HG03469 (cell line): ENCODE measurements around the gene FBXO5.
"Not testable (repeated sequence)": the region's sequence is repeated elsewhere in the genome, so short reads cannot be mapped to it uniquely, and the experiment has no call there.

Source experiments
- ATAC-seq: cut with Tn5 transposase; IDR thresholded peaks from one replicate; pipeline ENCODE4 v1.9.1; 2021; ENCODE audit warnings: mild to moderate bottlenecking, moderate library complexity, moderate number of reproducible peaks; ENCODE audit not compliant: unreplicated experiment

The FBXO5 gene

DNA sequence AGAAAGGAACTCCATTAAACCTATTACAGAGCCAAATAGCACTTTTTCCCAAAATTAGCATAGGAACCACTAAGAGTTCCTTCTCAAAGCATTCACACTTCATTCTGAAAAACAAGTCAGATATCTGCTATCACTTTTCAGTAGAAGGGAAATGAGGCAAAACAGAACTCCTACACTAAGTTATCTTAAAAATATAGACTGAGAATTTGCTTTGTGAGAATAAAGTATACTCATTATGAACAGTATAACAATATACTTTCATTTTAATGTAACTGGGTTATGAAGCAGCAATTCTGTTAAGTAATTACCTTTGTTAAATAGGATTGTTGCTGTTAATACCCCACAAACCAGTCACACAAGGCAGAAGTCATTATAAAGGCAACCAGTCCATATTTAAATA is 11.0 kb upstream of the FBXO5 start:
- no peak for ATAC-seq

DNA sequence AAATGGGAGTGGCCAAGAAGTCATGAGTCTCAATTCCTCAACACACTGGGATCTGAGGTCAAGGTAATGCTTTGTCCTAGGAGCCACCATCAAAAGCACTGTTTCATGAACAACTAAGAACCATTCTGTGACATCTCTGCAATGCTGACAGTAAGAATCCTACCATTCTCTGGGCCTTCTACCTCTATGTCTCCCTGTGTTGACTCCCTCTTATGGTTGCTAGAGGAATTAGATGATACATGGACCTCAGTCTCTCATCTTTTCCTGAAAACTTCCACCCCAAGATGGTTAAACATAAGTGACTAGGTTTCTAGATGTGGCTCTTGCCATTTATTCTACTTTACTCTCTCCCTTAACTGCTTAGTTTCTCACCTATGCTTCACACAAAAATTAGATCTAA is 10.6 kb upstream of the FBXO5 start:
- ATAC-seq = no peak

DNA sequence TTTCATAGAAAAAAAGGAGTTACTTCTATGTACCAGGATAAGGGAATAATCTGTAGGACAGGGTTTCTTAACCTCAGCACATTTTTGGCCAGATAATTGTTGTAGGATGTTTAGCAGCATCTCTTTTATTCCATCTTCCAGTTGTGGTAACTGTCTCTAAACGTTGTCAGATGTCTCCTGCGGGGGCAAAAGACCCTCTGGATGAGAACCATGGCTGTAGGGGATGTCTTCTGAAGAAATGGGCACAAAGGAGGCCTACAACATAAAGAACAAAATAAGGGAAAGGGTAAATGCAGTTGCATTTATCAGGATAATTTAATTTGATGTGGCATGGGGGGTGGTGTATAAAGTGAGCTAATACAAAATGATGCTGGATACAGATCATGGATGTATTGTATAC is 4.1 kb upstream of the FBXO5 start:
- ATAC-seq = no peak

DNA sequence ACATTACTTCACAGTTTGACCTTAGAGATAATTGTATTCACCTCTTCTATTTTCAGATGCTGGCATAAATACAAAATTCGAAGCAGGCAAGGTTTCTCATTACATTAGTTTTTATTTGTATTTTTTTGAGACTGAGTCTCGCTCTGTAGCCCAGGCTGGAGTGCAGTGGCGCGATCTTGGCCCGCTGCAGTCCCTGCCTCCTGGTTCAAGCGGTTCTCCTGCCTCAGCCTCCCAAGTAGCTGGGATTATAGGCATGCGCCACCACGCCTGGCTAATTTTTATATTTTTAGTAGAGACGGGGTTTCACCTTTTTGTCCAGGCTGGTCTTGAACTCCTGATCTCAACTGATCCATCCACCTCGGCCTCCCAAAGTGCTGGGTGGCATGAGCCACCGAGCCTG is 2.5 kb upstream of the FBXO5 start:
- not testable (repeated sequence) for ATAC-seq

DNA sequence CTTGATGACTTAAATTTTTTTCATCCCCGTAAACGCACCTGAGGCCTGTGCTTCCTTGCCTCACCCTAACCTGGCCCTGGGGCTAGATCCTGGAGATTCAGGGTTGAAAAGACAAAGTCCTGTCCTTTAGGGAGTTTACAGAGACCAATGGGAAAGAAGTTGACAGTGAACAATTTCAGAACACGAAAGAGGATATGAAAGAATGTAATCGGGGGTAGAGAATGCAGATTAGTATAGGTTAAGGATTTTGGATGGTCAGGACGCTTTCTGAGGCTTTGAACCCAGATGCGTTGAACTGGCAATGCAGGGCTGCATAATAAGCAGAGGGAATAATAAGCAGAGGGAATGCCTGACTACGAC is 1.7 kb upstream of the FBXO5 start:
- ATAC-seq = peak; percentile 20

DNA sequence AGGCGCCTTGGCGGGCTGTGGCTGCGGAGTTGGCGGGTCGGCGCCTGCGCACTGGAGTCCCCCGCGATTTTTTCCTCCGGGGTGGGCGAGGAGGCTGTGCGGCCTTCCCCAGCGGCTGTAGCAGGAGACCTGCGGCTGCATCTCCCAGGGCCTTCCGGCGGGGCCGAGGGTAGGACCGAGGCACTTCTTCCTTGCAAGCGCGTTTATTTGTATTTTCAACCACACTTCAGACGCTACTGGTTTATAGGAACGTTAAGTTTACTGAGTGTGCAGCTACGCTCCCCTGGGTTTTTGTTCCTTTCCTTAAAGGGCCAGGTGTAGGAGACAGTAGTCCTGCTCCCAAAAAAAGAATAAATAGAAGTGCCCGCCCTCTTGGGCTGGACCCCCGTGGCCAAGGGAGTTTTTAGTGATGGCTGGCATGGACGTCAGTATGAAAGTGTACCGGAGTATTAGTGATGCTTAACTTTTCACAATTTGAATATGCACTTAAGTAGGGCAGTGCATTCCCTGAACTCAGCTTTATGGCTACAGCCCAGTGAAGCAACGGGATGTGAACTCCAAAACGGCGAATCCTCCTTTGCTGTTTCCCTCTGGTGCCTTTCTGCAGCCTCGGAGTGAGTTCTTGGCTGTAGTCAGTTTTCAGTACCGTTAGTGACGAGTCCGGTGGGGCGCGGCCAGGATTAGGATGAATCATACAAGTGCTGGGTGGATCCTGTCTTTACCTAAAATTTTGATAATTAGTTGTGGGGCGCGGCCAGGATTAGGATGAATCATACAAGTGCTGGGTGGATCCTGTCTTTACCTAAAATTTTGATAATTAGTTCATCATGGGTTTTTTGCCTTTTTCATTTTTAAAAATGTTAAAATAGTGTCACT is 1.0 kb upstream of the FBXO5 start:
- ATAC-seq = peak; percentile 10

DNA sequence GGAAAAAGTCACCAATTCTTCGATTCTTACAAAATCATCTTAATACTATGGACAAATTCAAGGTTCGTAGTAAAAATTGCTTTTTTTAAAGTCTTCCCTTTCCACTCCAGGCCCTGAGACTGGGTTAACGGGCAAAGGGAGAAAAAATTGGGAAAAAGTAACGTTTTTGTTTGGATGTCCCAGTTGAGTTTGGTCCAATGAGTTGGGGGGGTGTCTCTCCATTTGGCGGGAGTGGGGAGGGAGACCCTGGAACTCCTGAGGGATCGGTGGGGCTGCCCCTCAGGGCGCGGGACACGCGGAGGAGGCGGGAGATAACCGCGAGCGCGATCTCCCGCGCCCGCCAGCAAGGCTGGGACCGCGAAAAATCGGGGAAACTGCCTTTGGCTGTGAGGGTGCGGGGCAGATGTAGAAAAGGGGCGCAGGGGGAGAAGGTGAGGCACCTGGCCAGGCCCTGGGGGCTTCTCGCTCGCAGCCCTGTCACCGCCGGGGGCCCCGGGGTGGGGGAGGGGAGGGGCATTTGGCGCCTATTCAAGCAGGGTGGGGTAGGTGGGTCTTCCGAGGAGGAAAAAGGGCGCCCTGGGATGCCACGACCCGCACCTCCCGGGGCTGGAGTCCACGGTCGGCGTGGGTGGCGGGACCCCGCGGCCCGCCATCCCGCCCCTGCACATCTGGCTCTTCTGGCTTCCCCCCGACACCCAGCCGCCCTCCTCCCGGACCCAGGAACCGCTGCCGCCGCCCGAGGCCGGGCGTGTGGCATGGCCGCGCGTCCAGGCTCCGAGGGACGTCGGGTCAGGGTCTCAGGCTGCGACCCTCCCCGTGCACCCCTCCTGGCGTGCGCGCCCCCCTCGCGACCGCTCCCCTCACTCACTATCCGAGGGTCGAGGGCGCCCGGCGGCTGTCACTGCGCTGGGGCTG is 595 bp downstream of the FBXO5 start:
- no peak for ATAC-seq

DNA sequence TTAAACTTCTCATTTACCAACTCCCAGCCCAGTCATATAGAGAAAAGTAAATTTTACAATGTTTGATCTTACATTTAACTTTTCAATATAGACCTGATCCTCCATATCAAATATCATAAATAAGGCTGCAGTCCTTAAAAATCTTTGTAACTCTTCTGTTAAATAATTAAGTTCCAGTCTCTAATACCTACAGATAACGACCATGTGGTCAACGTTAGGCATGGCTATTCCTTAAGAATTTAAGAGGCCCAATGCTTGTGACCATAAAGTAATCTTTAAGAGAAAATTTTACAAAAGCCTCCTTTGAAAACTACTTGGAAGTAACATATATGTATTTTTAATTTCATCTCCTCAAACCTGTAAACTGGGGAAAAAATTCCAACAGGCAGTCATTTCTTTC is 1.6 kb downstream of the FBXO5 start:
- no peak for ATAC-seq

DNA sequence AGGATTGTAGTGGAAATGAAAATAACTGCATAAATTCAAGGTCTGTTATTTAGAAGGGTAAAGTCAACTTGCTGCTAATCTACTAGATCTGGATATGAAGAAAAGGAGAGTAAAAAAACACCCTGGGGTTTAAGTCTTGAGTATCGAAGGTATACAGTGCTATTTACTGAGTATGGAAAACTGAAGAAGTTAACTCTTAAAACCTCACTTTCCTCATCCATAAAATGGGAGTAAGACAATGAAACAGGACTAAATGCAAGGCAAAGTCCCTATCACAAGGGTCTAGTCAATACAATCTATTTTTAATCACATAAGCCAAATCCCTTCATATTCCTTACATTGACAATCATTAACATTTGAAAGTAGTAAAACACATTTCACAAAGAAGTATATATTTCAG is 2.2 kb downstream of the FBXO5 start:
- no peak for ATAC-seq

DNA sequence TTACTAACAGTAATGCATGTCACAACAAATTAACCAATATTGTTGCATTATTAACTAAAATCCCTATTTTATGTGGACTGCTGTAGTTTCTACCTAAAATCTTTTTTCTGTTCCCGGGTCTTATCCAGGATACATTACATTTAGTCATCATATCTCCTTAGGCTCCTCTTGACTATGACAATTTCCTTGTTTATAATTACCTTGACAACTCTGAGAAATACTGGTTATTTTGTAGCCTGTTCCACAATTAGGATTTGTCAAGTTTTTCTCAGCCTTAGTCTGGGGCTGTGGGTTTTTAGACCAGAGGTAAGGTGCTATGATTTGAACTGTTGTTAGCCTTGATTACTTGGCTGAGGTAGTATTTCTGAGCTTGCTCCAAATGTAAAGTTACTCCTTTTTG is 3.7 kb downstream of the FBXO5 start:
- ATAC-seq = no peak

DNA sequence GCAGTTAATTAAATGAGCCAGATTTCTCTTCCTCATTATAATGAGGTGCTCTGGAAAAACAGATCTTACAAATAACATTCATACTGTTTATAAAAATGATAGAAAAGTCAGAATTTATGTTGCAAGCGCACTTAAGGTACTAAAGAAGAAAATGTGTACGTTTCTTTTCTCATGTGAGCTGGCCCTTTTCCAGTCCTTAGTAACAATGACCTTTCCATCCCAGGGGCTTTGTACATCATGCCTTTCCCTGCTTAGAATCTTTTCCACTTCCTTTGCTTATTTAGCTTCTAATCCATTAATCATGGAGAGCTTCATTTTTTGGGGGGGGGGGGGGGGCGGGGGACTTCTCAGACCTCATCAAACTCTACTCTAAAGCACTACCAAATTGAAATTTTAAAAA is 4.8 kb downstream of the FBXO5 start:
- ATAC-seq = no peak

DNA sequence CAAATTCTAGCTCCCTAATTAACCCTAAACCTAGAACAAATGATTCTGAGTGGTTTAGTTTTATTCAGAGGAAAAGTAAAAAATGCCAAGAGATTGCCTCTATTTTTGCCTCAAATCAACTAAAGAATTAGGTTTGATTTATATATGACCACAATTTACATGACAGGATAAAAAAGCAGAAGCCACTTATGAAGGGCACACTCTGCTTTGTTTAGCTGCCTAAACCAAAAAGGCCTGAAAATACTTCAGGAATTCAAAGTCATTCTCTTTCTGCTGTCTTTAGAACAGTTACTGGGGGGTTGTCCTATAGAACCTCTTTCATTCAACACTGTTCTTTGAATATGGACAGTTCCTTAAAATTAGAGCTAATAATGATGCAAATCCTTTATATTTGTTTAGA is 5.3 kb downstream of the FBXO5 start:
- ATAC-seq = no peak

DNA sequence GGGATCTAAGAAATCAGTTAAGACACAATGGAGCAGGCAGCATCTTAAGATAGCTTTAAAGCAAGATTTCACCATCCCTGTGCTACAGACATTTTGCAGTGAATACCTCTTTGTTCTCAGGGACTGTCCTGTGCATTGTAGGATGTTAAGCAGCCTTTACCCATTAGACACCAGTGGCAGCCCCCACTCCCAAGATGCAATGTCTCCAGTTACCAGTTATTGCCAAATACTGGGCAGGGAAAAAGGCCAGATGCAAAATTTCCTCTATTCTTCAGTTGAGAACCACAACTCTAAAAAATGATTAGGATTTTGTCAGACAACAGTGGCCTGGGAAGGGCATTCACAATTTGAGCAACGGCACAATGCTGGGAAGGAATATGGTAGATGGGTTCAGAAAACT is 6.1 kb downstream of the FBXO5 start:
- no peak for ATAC-seq

DNA sequence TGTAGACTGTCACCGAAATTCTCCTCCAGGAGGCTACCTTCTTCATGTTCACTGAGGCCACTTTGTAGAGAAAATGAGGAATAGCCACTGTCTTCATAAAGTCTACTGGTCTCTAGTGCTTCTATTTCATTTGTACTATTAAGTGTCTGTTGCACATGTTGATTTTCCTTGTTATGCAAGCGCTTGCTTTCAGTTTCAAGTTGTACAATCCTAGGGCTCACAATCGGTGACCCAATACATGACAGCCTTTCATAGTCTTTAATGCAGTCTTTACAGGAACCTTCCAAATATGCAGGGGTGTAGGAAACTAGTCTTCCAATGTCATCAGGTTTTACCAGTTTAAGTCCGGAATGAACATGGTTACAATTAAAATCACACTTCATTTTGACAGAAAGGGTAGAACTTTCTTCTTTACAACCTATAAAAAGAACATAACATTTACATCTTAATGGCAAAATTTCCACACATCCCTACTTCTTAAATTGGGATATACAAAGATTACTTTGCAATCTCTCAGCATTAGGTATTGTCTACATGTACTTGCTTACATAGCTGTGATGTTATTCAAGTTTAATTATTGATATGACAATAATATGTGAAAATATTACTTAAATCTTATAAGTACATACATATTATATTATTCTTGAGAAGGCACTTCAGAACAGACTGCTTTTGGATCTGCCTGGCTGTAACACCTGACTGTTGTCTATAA is 7.5 kb downstream of the FBXO5 start:
- ATAC-seq = no peak

DNA sequence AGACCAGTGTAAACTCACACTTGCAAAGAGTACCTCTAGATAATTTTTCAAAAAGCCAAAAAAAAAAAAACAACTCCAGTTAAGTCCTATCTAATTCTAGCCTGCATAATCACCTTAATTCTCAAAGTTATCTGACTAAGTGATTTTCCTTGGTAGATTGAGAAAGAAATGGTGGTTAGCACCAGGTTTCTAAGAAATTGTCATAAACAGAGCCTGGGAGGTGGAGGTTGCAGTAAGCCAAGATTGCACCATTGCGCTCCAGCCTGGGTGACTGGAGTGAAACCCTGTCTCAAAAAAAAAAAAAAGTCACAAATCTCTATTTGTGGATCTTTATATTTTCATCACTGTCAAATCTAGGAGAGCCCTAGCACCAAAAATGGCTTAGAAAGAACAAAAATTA is 8.9 kb downstream of the FBXO5 start:
- ATAC-seq = no peak

DNA sequence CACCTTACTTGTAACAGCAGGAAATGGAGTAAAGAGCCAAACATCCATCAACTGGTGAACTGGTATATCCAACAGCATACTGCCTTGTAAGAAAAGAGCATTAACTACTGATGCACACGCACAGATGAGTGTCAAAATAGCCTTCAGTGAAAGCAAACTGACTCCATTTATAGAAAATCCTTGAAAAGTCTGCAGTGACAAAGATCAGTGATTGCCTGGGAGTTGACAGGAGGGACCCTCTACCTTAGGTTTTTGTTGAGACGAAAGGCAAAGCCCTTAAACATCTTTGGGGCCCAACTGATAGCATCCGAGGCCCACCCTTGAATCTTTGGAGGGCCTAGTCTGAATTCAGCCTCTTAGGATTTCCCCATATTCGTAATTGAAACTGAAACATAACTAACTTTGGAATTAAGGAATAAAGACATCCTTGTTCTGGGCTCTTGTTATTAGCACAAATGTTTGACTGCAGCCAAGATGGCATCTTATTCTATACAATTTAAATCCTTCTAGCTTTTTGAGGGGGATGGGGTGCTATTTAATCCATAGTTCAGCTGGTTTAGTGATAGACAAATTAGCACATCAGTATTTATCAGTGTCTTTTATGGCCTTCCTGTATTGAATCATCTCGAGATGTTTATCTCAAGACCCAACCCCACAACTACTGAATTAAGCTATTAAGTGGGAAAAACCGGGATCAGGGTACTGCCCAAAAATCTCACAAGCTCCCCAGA is 13.0 kb downstream of the FBXO5 start:
- no peak for ATAC-seq

DNA sequence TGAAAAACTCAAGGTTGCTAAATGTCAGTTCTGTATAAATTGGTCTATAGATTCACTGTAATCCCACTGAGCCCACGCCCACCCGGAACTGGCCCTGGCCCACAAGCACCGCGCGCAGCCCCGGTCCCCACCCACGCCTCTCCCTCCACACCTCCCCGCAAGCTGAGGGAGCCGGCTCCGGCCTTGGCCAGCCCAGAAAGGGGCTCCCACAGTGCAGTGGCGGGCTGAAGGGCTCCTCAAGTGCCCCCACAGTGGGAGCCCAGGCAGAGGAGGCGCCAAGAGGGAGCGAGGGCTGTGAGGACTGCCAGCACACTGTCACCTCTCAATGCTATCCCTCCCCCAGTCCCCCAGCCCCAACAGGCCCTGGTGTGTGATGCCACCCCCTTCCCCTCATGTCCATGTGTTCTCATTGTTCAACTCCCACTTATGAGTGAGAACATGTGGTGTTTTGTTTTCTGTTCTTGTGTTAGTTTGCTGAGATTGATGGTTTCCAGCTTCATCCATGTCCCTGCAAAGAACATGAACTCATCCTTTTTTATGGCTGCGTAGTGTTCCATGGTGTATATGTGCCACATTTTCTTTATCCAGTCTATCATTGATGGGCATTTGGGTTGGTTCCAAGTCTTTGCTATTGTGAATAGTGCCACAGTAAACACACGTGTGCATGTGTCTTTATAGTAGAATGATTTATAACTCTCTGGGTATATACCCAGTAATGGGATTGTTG is 16.5 kb downstream of the FBXO5 start:
- not testable (repeated sequence) for ATAC-seq

DNA sequence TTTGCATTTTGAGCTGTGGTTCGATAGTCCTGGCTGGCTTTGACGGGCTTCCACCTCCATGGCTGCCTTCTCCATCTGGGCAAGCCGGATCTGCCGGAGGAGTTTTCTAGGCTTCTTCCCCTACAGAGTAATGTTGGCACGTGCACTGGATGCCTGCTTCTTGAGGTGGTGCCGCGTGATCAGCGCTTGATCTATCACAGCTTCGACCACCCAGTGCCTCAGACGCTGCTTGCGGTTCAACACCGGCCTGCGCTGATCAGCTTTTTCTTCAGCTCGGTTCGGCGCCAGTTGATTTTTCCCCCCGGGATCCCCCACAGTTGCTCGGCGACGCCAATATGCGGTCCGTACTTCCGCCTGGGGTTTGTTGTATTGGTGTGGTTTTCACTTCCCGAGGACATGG is 23.5 kb downstream of the FBXO5 start:
- no peak for ATAC-seq

DNA sequence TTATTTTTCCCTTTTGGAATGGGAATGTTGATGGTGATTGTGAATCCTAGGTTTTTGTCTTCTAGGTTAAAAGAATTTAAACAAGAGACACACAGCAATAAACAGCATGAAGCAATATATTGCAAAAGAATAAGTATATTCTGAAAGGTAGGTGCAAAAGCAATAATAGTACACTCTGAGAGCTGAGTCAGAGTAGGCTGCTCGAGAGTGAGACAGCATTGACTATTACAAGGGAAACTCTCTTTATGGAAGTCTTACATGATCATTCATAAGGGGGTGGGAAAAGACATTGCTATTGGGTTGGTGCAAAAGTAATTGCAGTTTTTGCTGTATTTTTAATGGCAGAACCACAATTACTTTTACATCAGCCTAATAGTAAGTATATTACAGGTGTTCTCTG is 25.0 kb downstream of the FBXO5 start:
- ATAC-seq = no peak

DNA sequence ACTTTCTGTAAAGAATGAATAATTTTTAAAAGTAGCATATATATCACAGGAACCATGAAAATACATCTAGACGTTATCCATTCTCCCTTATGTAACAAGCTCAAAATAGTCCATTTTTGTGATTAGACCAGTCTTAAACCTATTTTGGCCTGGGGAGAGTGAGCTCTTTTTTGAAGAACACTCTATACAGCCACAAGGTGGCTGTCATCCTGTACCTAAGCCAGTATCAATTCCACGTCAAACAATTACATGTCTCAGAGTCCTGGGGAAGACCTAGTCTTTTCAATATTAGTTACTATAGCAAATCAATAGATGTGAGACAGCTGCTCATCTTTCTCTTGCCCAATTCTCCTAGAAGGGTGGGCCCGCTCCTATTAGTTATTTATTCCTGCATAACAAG is 28.4 kb downstream of the FBXO5 start:
- ATAC-seq = peak; percentile 50
